ENCODE measurements around the gene TOMM6. TPM values are rescaled to one million over a fixed set of nuclear protein-coding genes. Genes with fewer than 3 reads are reported as not detected.

TOMM6 gene
- 147 TPM for polyA plus RNA-seq (ENCODE audit: insufficient read length)

DNA sequence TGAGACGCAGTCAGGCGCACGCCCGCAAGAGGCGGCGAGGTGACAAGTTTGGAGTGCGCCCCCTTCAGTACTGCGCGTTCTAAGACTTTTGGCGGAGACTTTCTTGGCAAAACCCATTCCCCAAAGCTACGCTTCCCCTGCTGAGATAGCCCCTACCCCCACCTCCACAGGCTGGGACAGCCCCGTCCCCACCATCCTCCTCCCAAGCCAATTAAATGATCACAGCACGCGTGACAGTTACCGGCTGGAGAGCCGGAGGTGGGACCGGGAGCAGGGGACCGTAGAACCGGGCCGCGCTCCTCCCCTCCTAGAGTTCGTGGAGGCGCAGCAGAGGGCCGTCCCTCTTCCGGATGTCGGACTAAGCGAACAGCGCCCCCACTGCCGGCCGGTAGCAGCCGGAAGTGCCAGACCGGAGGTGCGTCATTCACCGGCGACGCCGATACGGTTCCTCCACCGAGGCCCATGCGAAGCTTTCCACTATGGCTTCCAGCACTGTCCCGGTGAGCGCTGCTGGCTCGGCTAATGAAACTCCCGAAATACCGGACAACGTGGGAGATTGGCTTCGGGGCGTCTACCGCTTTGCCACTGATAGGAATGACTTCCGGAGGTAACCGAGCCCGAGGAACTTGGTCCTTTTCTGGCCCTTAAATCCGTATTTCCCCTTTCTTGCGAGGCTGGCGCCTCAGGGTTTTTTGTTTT lies at the start of gene TOMM6:
TOMM6 (plus strand) TSS at position 476 of the 699 bp plus-strand sequence; CDS start at position 480, 4 bp downstream.
- peak; percentile 88 for DNase-seq (ENCODE audit: low read depth)

DNA sequence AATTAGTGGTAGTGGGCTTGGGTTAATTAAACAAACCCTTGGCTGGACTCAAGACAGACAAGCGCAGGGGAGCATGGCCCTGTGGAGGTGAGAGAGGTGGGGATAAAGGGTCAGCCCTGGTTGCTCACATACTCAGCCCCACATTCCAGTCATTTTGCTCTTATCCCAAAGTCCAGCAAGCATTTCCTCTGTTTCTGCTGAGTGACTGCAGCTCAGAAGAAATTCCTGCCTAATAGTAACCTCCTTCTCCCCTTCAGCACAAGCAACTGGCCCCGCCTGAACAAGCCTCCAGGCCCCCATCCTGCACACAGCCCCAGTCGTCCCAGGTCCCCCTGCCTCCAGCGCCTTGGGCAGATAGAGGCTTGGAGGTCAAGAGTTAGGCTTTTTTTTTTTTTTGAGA lies 48.5 kb upstream of the TOMM6 start:
- no peak for DNase-seq (ENCODE audit: low read depth)

DNA sequence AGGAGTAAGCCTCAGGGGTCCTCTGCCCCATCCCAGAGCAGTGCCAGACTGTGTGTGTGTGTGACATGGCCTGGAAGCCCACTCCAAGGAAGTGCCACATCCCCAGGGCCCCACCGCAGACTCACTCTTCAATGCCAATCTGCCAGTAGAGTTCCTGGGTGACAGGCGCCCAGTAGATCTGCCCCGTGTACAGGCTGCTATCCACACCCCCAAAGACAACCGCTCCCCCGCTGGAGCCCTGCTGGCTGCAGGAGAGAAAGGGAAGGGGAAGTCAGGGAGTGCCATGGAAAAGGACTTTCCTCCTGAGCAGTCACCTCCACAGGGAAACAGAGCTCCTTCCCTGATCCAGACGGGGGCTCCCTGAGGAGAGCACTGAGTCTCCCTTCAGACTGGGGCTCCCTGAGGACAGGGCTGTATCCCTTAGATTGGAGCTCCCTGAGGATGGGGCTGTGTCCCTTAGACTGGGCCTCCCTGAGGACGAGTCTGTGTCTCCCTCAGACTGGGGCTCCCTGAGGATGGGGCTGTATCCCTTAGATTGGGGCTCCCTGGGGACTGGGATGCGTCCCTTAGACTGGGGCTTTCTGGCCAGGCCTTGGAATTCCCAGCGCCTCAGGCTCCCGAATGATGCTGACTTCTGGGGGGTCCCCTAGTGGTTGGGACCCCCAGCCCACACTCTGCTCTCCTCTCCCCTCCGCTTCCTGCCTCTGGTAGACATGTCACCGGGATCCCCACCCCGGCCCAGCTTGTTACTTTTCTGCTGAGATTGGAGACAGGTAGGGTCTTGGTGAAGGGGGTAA lies 46.9 kb upstream of the TOMM6 start:
- DNase-seq (ENCODE audit: low read depth): no peak

DNA sequence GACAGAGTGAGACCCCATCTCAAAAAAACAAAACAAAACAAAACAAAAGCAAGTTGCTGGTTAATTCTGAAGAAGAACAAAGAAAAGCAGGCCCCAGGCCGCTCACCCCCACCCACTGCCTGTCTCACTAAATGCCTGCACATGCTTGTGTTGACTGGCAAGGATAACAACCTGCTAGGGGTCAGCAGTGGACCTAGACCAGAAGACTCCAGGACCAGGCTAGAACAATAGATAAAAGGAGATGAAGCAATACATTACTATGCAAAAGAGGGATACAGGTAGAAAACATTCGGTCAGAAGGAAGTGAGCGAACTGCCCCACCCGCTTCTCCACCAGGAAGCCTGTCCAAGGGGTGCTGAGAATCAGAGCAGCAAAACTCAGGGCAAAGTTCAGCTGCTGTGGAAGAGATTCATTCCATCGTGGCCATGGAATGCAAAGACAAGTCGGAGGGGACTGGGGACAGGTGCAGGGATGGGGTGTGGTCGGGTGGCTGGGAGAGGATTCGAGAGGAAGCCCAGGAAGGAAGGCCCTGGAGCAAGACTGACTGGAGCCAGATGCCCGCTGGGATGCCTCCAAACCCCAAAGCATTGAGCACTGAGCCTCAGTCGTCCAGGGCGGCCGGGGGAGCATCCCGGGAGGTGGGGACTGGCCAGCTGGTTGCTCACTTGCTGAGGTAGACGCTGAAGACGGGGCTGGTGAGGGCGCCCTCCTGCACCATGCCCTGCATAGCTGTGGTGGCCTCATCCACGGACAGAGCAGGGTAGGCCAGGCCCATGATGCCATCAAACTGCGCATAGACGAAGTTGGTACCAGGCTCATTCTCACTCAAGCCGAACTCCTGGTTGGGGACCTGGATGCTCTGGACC lies 45.6 kb upstream of the TOMM6 start:
- DNase-seq (ENCODE audit: low read depth): no peak

DNA sequence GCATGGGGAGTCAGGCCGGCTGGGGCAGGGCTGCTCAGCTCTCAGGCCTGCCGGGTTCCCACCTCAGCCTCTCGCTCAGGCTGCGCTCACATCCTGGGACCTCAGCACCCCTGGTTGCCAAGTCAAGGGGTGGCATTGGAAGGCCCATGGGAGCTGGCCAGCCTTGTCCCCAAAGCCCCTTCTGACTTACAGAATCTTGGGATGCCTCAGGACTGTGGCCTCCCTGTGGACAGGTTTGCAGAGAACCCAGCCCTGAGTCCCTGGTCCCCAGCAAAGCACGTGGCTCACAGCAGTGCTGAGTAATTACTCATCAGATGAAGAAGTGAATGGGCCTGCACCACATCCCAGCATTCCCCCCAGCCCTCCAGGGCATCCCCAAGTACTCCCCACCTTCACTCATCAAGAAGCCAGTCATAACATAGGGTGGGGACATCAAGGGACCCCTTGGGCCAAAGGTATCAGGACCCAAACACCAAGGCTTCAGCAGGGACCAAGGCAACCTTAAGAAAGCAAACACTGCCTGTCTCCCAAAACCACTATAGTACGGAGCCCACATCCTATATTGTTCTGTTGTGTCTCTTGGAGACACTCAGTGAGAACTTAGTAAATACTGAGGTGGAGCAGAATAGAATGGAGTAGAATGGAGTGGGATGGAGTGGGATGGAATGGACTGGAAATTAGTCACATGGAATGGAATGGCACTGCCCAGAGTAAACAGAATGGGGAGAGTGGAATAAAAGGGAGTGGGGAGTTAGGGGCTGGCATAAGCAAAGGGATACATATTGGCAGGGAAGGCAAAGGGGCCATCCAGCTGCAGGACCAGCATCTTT lies 43.9 kb upstream of the TOMM6 start:
- no peak for DNase-seq (ENCODE audit: low read depth)

DNA sequence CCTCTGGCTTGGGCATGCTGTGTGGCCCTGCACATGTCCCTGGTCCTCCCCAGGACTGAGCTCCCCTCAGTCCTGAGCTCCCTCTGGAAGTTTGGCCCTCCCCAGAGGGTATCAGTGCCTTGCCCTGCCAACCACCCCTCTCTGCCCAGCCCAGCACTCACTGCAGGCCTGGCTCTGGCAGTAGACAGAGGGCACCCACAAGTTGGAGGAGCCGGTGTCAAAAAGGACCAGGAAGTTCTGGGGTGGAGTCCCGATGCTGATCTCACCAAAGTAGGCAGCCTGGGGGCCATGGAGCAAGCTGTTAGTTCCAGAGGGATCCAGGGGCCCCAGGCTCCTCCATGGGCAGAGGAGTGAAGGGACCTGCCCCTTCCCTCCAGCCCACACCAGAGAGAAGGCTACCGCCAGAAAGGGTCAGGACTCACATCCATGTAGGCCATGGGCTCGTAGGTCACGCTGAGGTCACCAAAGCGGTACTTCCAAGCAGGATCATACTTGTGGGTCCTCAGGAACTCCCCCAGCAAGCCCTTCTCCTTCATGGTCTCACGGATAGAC lies 43.2 kb upstream of the TOMM6 start:
- DNase-seq (ENCODE audit: low read depth): no peak

DNA sequence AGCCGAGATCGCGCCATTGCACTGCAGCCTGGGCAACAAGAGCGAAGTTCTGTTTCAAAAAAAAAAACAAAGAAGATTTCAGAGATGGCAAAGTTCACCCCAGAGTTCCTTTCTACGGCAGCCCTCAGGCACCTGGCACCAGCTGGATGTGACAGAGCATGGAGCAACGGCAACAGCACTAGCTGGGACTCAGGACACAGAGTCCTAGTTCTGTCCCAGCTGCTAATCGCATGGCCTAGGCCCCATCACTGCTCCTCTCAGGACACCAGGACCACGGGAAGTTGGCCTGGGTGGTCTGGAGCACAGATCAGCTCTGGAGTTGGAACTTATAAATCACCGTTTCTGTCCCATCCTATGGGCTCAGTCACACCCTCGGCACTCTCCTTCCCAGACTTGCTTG lies 41.4 kb upstream of the TOMM6 start:
- no peak for DNase-seq (ENCODE audit: low read depth)

DNA sequence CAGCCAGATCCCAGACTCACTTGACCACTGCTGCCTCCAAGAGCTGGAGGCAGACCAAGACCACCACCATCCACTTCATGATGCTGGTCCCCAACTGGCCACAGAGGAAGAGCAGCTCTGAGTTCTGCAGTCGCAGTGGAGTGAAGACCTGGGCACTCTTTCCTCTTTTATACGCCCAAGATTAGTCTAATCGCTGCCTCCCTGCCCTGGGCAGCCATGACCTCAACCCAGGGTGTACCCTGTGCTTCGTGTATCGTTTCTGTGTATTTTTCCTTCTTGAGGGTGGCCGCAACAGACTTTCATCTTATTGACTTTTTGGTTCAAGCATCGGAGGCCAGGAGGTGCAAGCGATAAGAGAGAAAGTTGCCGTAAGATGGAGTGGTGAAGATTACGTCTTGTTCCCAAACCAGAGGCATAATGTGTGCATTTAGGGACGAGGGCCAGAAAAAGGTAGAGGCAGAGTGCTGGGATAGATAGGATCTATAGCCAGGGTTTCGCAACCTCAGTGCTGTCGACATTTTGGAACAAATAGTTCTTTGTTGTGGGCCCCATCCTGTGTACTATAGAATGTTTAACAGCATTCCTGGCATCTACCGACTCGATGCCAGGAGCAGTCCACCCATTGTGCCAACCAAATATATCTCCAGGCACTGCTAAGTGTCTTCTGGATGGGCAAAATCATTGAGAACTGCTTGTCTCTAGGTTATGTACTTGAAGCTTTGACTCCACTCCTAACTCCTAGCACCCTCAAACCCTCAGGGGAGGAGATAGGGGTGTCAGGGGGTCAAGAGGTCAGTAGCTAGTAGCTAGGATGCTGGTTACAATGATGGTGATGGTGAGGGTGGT lies 40.0 kb upstream of the TOMM6 start, which contains the start of gene PGC:
PGC (minus strand) TSS at position 142 of the 846 bp plus-strand sequence; CDS start at position 79, 63 bp downstream.
- DNase-seq (ENCODE audit: low read depth): no peak

DNA sequence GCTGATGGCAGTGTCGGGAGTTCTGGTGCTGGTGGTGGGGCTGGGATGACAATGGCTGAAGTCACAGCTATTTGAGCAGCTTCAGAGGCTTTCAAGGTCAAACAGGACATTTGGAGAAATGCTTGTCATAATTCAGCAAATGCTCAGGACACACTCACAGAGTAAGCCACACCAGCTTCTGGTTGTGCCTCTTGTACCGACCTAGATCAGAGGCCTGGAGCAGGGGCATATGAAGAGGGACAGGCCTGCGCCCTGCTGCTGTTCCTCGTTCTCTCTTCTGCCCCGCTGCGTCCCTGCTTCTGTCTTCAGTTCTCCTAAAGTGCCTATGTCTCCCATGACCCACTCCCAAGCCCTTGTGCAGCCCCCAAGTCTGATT lies 39.4 kb upstream of the TOMM6 start:
- DNase-seq (ENCODE audit: low read depth): no peak

DNA sequence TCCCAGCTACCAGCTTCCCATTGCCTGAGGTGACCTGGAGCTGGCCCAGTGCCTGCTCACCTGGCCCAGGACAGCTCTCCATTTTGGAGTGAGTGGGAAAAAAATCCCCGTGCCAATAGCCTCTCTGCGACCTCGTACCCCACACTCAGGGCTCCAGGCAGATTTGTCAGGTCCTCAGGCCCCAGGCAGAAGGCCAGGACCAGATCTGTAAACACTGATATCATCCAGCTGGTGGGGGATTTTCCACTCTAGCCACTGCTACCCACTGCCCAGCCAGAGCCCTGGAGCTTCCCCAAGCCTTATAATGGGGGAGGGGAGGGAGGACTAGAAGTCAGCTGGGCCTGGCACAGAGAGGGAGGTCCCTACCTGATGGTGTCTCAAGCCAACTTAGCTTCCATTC lies 39.0 kb upstream of the TOMM6 start:
- no peak for DNase-seq (ENCODE audit: low read depth)

DNA sequence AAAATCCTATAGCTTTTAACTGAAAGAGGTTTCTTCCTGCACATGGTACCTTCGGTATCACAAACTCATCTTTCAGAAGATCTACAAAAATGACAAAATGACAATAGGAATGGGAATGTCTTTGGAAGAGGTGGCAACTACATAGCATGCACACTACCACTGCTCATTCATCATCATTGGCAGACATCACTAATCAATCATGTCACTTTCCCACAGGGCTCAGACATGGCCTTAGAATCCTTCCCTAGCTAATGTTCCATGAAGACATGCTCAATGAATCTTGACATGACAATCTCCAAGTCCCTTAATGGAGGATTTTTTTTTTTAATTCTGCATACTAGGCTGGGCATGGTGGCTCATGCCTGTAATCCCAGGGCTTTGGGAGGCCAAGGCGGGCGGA lies 37.1 kb upstream of the TOMM6 start:
- DNase-seq (ENCODE audit: low read depth): no peak

DNA sequence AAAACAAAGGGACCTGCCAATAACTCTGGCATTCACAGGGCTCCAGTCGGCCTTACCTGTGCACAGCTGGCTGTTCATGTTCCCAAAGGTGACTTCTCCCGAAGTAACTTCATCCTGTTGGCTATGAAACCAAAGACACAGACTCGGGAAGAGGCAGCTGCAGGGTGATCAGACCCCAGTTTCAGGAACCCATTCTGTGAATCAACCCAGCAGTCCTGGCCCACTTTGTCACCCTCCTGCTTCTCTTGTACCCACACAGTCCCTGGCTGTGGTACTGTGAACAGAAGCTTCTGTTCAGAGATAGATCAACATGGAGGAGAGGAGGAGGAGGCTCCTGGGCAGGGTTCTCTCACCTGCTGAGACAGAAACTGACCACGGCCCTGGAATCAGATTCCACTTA lies 31.6 kb upstream of the TOMM6 start:
- DNase-seq (ENCODE audit: low read depth): no peak

DNA sequence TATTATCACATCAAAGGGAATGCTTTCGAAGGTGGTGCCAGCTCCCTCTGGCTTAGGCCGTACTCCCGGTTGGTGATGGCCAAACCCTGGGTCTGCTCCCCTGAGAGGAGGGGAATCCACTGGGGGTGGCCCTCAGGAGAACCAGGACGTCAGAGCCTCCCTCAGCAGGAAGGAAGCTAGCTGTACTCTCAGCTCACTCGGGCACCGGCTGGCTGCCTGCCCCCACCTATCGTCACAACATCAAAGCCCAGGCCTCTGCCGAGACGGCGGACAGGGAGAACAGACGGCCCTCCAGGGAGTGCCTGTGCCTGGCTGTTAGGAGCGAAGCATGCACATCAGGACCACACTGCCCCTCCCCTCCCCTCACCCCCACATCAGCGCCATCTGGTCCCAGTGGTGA lies 31.1 kb upstream of the TOMM6 start:
- no peak for DNase-seq (ENCODE audit: low read depth)

DNA sequence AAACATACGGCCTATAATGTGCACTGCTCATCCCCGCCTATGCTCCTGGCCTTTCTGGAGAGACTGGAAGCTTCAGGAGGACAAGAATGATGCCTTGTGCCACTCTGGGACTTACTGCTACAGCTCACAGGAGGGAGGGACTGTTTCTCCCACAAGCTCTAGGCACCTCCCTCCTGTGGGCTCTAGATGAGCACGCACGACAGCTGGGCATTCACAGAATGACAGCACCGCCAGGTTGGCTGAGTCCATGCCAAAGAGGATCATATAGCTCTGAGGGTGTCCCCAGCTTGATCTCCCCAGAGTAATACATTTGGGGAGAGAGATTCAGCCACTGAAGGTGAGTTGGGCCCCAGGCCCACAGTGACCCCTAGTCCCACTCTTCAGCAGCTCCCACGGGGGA lies 30.2 kb upstream of the TOMM6 start:
- no peak for DNase-seq (ENCODE audit: low read depth)

DNA sequence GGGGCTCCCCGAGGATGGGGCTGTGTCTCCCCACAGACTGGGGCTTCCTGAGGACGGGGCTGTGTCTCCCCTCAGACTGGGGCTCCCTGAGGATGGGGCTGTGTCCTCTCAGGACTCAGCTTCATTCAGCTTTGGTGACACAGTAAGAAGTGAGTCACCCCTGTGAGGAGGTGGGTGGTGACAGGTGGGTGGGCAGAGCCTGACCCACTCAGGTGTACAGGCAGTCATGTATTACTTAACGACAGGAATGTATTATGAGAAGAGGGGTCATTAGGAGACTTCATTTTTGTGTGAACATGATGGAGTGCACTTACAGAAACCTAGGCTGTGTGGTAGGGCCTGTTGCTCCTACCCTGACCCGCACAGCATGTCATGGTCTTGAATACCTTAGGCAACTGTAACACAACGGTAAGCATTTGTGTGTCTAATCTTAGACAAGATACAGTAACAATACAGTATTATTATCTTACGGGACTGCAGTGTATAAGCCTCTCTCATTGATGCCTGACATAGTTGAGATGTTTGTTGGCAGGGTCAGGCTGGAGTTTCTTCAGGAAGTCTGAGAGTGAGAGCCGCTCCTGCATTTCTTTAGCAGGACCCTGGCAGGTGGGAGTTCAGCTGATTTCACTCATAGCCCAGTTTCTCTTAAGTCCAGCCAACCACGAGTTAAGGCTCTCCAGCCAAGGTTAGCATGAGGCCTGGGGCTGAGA lies 29.4 kb upstream of the TOMM6 start:
- DNase-seq (ENCODE audit: low read depth): no peak

DNA sequence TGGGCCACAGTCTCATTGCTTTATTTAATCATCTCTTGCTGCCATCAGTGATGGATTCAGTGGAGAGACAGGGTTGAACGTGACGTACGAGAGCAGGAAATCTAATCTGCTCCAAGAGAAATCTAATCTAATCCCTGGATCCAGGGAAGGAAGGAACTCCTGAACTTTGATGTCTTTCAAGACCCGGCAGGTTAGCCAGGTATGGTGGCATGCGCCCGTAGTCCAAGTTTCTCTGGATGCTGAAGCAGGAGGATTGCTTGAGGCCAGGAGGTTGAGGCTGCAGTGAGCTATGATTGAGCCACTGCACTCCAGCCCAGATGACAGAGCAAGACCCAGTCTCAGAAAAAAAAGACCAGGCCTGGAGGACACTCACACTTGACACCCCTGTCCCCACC lies 28.9 kb upstream of the TOMM6 start:
- DNase-seq (ENCODE audit: low read depth): no peak

DNA sequence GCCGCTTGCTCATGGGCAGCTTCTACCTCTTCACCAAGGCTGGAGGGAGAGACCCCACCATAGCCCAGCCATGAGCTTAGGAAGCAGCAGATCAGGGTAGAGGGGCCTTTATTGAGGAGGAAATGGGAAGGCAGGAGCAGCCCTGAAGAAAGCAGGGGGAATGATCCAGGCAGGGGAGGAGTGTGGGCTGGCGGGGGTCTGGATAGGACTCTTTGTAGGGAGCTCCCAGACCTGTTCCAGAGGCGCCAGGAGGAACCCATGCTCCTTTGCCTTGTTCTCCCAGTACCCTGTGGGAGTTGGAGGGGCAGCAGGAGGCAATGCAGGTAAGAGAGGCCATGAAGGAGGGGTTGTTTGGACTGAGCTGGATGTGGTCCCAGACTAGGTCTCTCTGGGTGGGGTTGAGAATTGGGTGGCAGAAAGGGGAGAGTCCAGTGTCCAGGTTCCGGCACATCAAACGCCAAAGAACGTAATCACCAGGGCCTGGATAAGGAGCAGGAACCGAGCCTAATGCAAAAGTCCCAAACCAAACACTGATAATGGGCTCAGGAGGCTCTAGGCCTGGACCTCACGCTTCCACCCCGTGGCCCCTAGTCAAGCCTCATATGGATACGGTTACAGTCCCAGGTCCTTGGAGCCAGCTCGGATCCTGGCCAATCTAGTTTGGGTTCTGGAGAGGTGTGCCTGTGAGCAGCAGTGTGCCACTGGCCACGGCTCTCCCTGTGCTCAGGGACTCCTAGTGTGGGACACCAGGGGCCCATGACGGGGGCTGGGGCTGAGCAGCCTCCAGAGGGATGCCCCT lies 28.2 kb upstream of the TOMM6 start:
- no peak for DNase-seq (ENCODE audit: low read depth)

DNA sequence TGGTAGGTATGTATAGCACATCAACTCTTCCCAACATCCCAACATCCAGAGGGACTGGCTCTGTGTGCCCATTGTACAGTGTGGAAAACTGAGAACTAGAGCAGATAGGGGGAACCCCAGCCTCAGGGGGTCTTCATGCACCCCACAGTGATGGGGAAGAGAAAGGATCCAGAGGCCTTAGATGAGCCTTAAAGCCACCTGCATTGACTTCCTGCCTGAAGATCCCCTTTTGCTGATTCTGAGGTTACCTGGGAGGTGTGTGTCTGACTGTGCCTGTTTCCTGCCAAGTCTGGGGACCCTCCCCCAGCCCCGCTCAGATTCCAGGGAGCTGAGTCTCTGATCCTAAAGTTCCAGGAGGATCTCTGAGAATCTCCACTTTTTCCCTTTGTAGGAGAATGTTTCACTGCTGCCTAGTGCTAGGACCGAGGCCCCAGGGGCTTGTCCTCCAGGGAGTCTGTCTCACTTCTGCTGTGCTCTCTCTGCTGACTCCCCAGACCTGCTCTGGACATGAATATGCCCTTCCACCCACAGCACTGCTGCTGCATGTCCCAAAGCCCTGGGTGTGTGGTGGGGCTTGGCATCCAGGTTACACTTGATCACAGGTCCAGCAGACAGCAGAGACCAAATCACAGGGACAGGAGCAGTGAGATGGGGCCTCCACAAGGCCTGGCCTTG lies 27.5 kb upstream of the TOMM6 start:
- DNase-seq (ENCODE audit: low read depth): no peak
